Tibial nerve (tissue), 4 donors: ENCODE results near the gene ZNF442. TPM values are rescaled to one million over a fixed set of nuclear protein-coding genes. Genes with fewer than 3 reads are reported as not detected.
A peak's percentile ranks its signal among the peaks of the same experiment; 100 is the strongest.
"Not testable (repeated sequence)": the region's sequence is repeated elsewhere in the genome, so short reads cannot be mapped to it uniquely, and the experiment has no call there.

Experiments used
- DNase-seq, 2 donors: peaks; one replicate each; pipeline ENCODE4 v3.0.0-alpha.2; 2019; ENCODE audit warnings: low spot score in 2 of 2
- H3K27ac ChIP-seq, 4 donors: fragments of 200-600 bp; sonication (generic) in 3 of 4; one replicate each; pipeline ENCODE4 v1.5.1; 2017 to 2019; ENCODE audit warnings: mild to moderate bottlenecking in 1 of 4
- H3K27me3 ChIP-seq, 2 donors: fragments of 200-600 bp; sonication (generic) in 1 of 2; one replicate each; pipeline versions ENCODE4 v1.5.1 to v1.6.0; 2017 to 2019
- H3K36me3 ChIP-seq, 3 donors: fragments of 200-600 bp; sonication (generic); one replicate each; pipeline ENCODE4 v1.5.1; 2018 to 2019
- H3K4me1 ChIP-seq, 4 donors: fragments of 200-600 bp; sonication (generic) in 3 of 4; one replicate each; pipeline ENCODE4 v1.5.1; 2017 to 2019
- H3K4me3 ChIP-seq, 4 donors: fragments of 200-600 bp; sonication (generic) in 3 of 4; one replicate each; pipeline ENCODE4 v1.5.1; 2017 to 2019; ENCODE audit warnings: mild to moderate bottlenecking in 1 of 4, moderate library complexity in 1 of 4
- H3K9me3 ChIP-seq, 4 donors: fragments of 200-600 bp; sonication (generic) in 3 of 4; one replicate each; pipeline ENCODE4 v1.5.1; 2017 to 2019
- EP300 ChIP-seq, 2 donors: sonication (generic); formaldehyde crosslinking; IDR thresholded peaks; one replicate each; pipeline ENCODE4 v1.6.1; 2017; ENCODE audit warnings: antibody characterized with exemption in 2 of 2, mild to moderate bottlenecking in 1 of 2
- POLR2A ChIP-seq, 2 donors: fragments of 450-650 bp; IDR thresholded peaks; one replicate each; pipeline ENCODE4 v1.6.1; 2017; ENCODE audit warnings: antibody characterized with exemption in 2 of 2, mild to moderate bottlenecking in 2 of 2, moderate library complexity in 2 of 2
- WGBS, 2 donors: methylation state at CpG; one replicate each; pipeline ENCODE4 v1.1.5; 2018; 5-methylcytosine and 5-hydroxymethylcytosine counted together
- total RNA-seq, 4 donors: library from RNA; depleted of rRNA; stranded (reverse); fragments of >200 nt; gene quantifications; one replicate each; pipeline ENCODE4 v1.1.0, GENCODE V29; 2016
- TF ChIP-seq, protein P1 (sequence below), 5 experiments: fragments of 200-600 bp in 3 of 5; fragments of 450-650 bp in 2 of 5; sonication (generic) in 3 of 5; IDR thresholded peaks; one replicate each; pipeline ENCODE4 v1.5.1; 2016 to 2019; ENCODE audit warnings: antibody characterized with exemption in 5 of 5, mild to moderate bottlenecking in 3 of 5, moderate library complexity in 2 of 5

Gene ZNF442
- total RNA-seq: 1 to 10 TPM; 3.6 to 4.3 (median 4.1) TPM

DNA sequence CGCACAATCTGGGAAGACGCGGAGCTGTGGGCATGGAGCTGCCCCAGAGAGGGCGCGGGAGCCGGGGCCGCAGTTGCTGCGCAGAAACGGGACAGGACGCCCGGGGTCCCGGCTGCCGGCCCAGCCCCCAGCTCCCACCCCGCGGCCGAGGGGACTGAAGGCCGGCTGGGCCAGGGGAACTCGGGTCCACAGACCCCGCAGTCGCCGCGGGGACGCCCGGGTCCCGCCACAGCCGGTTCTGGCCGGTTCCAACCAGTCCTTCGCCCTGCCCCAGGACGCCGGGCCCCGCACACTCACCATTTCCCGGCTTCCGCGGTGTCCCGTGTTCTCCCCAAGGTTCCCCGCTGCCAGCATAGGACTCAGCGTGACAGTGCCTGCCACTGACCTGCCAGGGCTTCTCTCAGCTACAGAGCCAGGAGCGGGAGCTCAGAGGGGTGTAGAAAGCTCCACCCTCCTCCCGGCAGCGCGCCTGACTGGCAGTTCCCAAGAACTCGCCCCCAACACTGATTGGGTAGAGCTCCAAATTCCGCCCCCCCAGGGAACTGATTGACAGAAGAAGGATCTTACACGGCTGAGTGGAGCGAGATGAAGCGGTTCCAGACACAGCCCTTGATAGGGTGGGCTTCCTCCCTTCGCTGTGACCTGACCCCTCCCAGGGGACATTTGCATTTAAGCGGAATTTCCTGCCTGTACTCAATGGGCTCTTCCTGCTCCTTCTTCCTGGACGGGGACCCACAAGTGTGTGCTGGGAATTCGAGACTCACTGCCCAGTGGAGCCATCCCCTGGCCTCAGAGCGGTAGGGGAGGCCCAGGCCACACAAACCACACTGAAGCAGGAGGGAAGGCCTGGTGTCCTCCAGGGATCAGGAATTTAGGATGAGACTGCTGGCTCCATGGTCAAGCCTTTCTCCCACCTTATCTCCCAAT lies at the start of gene ZNF442:
Gene ZNF442, minus strand, starts transcription at position 448 of the 927 bp plus-strand sequence. CDS start 2,052 bp downstream, outside the sequence.
- Histone ChIP-seq H3K9me3 (no peaks in the 10 kb centered on the region), H3K27ac (peak within 1 kb of the TSS; percentile 59 to 96 (median 92)), H3K27me3 (no peaks in the 10 kb centered on the region), H3K36me3 (no peaks in the 10 kb centered on the region), H3K4me1 (peaks cover 0 to 23% (median 5%) of the 10 kb centered on the region in 4 donors), H3K4me3 (peak within 1 kb of the TSS; percentile 46 to 98 (median 88))
- peak; percentile 97 to 99 for DNase-seq
- TF ChIP-seq EP300 (IDR thresholded peaks at IDR 0.05) (peak; percentile 48 to 97), POLR2A (IDR thresholded peaks at IDR 0.05) (peak; percentile 82 to 92)
- TF ChIP-seq, protein P1, sequence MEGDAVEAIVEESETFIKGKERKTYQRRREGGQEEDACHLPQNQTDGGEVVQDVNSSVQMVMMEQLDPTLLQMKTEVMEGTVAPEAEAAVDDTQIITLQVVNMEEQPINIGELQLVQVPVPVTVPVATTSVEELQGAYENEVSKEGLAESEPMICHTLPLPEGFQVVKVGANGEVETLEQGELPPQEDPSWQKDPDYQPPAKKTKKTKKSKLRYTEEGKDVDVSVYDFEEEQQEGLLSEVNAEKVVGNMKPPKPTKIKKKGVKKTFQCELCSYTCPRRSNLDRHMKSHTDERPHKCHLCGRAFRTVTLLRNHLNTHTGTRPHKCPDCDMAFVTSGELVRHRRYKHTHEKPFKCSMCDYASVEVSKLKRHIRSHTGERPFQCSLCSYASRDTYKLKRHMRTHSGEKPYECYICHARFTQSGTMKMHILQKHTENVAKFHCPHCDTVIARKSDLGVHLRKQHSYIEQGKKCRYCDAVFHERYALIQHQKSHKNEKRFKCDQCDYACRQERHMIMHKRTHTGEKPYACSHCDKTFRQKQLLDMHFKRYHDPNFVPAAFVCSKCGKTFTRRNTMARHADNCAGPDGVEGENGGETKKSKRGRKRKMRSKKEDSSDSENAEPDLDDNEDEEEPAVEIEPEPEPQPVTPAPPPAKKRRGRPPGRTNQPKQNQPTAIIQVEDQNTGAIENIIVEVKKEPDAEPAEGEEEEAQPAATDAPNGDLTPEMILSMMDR (IDR thresholded peaks at IDR 0.05): peak; percentile 37 to 75 (median 70)
- 0% methylated on average over 30 to 46 of the region's 51 CpGs for WGBS, 2 donors

DNA sequence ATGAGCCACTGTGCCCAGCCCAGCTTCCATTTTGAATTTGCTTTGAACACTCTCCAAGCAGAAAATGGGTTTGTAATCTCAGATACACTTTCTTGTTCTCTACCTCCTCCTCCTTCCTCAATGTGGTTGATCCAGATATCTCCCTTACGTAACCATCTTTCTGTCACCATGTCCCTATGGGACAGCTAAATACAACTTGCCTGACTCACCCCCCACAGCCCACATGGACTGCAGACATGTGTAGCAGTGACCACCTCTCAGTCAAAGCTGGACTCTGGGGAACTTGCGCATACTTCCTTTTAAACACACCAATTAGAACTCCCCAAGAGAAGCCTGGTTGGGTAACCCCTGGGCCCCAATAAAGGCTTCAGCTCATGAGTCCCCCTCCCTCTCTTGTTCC lies 46.4 kb upstream of the ZNF442 start:
- DNase-seq: no peak
- no peaks in the 10 kb centered on the region for H3K4me1 ChIP-seq
- peaks cover 0 to 10% (median 0%) of the 10 kb centered on the region in 3 donors for H3K36me3 ChIP-seq
- 92 to 100% methylated on average over 2 of the region's 2 CpGs for WGBS, 2 donors
- no peak overlapping the region for H3K4me3 ChIP-seq
- no peak overlapping the region for H3K27ac ChIP-seq
- no peaks in the 10 kb centered on the region for H3K27me3 ChIP-seq
- TF ChIP-seq, protein P1 (IDR thresholded peaks at IDR 0.05): no peak
- TF ChIP-seq POLR2A (IDR thresholded peaks at IDR 0.05) (no peak), EP300 (IDR thresholded peaks at IDR 0.05) (no peak)
- H3K9me3 ChIP-seq: peaks cover 0 to 13% (median 2%) of the 10 kb centered on the region in 4 donors

DNA sequence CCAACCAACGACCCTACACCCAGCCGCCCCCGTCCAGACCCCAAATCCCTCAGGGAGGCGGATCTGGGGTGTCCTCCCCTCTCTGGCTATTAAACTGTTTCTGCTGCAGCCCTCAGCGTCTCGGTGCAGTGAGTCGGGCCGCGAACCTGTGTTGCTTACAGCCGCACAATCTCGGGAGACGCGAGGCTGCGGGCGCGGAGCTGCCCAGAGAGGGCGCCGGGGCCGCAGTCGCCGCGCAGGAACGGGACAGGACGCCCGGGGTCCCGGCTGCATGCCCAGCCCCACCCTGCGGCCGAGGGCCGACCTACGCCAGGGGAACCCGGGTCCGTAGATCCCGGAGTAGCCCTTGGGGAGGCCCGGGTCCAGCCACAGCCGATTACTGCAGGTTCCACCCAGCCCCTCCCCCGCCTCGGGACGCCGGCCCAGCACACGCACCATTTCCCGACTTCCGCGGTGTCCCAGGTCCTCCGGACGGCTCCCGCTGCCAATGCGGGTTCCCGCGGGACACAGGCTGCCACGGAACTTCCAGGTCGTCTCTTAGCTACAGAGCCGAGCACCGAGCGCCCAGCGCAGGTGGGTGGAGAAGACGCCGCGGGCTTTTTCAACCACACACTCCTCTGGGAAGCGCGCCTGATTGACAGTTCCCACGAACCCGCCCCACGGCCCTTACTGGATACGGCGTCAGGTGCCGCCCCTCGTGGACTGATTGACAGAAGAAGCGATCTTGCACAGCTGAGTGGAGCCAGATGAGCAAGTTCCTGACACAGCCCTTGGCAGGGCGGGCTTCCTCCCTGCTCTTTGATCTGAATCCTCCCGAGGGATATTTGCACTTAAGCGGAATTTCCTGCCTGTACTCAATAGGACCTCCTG lies 35.4 kb upstream of the ZNF442 start, which contains the start of gene ZNF799:
Gene ZNF799, minus strand, starts transcription at position 639 of the 870 bp plus-strand sequence. Its CDS starts 201 bp downstream, at position 438.
- TF ChIP-seq POLR2A (IDR thresholded peaks at IDR 0.05) (peak in 1 of 2 donors; percentile 63), EP300 (IDR thresholded peaks at IDR 0.05) (peak in 1 of 2 donors; percentile 78)
- TF ChIP-seq, protein P1 (IDR thresholded peaks at IDR 0.05): no peak
- Histone ChIP-seq H3K4me3 (peak within 1 kb of the TSS; percentile 61 to 92 (median 80)), H3K27ac (peak within 1 kb of the TSS; percentile 53 to 89 (median 74))

DNA sequence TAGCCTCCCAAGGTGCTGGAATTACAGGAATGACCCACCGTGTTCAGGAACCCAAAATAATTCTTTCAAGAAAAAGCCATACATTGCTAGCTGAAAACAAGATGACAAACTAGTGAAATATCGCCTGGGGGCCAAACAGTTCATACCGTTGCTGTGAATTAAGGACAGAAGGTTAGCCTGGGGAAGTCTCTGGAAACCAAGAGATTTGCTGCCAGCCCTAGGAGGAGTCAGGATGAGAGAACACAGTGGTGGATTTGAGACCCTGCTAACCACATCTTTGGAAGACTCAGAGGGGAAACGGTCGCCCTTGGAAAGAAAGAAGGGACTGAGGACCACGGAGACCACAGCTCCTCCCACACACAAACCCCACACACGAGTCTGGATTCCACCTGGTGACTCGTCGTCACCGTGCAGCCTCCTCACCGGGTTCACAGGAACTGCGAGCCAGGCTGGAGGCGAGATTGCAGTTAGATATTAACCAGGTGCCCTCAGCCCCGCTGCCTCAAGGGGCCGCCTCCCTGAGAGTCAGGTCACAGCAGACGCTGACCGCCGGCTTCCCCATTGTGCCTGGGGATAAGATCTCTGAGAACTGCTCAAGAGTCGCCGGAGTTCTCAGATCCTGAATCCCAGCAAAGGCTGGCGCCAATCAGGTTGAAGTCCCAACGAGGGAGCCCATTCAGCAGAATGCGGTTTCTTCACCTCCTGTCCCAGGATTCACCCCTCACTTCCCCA lies 34.6 kb upstream of the ZNF442 start:
- peak in 1 of 2 donors; percentile 11 for DNase-seq
- not testable (repeated sequence) for H3K27me3 ChIP-seq, H3K36me3 ChIP-seq, H3K9me3 ChIP-seq
- peaks cover 0 to 13% (median 7%) of the 10 kb centered on the region in 4 donors for H3K4me1 ChIP-seq
- H3K4me3 ChIP-seq: peak overlapping the region; percentile 61 to 92 (median 80)
- H3K27ac ChIP-seq: peak overlapping the region in 3 of 4 donors; percentile 66 to 89 (median 83)
- WGBS, 2 donors: 3 to 10% methylated on average over 7 to 23 of the region's 23 CpGs

More for the DNA sequence above, 35.4 kb upstream of the ZNF442 start, which contains the start of gene ZNF799:
- no peaks in the 10 kb centered on the region for H3K27me3 ChIP-seq
- H3K9me3 ChIP-seq: no peaks in the 10 kb centered on the region
- DNase-seq: peak; percentile 97 to 98
- WGBS, 2 donors: 1% methylated on average over 32 to 61 of the region's 71 CpGs
- no peaks in the 10 kb centered on the region for H3K36me3 ChIP-seq
- peaks cover 0 to 13% (median 7%) of the 10 kb centered on the region in 4 donors for H3K4me1 ChIP-seq

DNA sequence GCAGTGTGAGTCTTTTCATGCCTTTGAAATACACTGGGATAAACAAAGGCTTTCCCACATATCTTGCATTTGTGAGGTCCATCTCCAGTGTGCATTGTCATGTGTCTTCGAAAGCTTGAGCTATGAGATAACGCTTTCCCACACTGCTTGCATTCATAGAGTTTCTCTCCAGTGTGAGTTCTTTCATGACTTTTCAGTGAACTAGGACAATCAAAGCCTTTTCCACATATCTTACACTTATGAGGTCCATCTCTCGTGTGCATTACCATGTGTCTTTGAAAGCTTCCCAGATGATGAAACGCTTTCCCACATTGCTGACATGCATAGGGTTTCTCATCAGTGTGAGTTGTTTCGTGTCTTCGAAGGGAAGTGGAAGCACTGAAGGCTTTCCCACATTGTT lies 25.7 kb upstream of the ZNF442 start:
- H3K9me3 ChIP-seq: peaks cover 0 to 22% (median 0%) of the 10 kb centered on the region in 4 donors
- 92 to 94% methylated on average over 6 of the region's 6 CpGs for WGBS, 2 donors
- not testable (repeated sequence) for H3K27ac ChIP-seq, H3K27me3 ChIP-seq, DNase-seq, H3K4me1 ChIP-seq, H3K4me3 ChIP-seq
- peaks cover 0 to 58% (median 7%) of the 10 kb centered on the region in 3 donors for H3K36me3 ChIP-seq

DNA sequence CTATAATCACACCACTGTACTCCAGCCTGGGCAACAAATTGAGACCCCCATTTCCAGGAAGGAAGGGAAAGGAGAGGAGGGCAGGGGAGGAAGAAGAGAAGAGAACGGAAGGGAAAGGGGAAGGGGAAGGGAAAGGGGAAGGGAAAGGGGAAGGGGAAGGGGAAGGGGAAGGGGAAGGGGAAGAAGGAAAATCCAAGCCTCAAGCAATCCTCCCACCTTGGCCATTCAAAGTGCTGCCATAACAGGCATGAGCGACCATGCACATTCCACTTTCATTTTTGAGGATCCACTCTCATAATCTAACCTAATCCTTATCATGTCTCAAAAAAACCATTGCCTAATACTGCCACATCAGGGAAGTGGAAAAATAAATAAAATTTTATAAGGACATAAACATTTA lies 20.9 kb upstream of the ZNF442 start:
- not testable (repeated sequence) for DNase-seq, H3K4me1 ChIP-seq, H3K4me3 ChIP-seq, H3K27ac ChIP-seq, H3K27me3 ChIP-seq
- peaks cover 0 to 61% (median 11%) of the 10 kb centered on the region in 3 donors for H3K36me3 ChIP-seq
- 78 to 83% methylated on average over 2 of the region's 2 CpGs for WGBS, 2 donors
- H3K9me3 ChIP-seq: peaks cover 0 to 36% (median 2%) of the 10 kb centered on the region in 4 donors
